Fibroblast of skin of left quadriceps (primary cell): ENCODE results near the gene ACTR10.

Source experiments
- DNase-seq, 2 experiments: peaks; one replicate each; pipeline ENCODE4 v3.0.0-alpha.2; 2013; ENCODE audit warnings: low read depth in 2 of 2

The ACTR10 gene

DNA sequence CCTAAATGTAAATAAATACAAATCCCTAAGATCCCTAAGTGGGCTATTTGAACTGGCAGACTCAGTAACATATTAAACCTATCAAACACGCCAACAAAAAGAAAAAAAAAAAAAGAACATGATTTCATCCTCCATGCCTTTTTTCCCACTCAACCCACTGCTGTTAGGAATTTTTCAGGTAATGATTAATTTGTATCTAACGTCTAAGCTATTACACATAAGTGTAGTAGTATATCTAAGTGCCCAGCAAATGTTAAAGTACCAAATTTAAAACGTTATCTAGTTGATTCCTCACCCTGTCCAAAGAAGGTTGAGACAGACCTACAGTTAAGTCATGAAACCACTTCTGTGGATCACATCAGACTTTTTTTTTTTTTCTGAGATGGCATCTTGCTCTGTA is 82.0 kb downstream of the ACTR10 start:
- no peak for DNase-seq

DNA sequence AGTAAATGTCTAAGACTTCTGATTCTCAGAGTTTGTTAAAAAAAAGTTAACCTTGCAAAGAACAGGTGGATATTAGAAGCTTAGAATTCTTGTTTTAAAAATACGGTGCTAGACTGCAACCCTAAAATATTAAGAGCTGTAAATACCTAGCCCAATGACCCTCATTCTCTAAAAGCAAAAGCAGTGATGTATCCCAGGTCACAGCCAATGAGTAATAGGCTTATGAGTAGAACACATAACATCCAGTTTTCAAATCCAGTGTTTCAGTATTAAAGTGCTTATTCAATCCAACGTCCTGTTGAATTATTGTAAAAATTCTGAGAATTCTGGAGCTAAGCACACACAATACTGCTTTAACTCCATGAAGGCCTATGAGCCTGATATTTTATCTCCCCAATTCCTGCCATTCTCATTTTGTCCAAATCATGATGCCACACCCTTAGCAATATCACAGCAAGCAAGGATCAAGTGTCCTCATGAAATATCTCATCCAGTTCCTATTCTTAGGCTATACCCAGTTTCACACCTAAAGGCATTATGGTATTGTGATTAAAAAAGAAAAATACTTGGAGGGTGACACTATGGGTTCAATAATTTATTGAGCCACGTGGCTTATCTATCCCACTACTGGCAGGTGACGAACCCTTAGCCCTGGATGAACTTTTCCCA is 83.1 kb downstream of the ACTR10 start:
- no peak for DNase-seq

DNA sequence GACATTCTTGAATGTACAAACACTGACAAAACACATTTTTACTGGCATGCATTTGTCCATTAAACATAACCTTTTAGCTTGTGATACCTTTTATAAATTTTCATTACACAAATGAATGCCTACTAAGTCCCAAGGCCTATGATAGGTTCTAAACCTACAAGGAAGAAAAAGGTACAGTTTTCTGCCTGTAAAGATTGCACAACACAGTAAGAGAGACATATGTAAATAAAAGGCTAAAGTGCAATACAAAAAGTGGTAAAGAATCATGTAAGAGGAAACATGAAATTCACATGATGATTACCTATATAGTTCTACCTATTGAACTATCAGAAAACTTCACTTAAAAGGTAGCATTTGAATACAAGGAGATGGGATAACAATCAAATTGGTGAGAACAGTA is 83.8 kb downstream of the ACTR10 start:
- DNase-seq = no peak

DNA sequence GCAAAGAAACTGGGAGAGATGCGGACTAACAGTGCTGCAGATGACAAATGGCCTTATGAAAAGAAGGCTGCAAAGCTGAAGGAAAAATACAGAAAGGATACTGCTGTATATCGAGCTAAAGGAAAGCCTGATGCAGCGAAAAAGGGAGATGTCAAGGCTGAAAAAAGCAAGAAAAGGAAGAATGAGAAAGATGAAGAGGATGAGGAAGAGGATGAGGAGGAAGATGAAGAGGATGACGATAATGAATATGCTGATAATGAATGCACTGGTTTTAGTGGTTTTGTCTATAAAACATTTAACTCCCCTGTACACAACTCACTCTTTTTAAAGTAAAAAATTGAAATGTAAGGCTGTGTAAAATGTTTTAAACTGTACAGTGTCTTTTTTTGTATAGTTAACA is 85.2 kb downstream of the ACTR10 start:
- no peak for DNase-seq
